GM18870 (cell line): ENCODE results near the gene CDH23.

Experiments used
- ATAC-seq: cut with Tn5 transposase; IDR thresholded peaks from one replicate; pipeline ENCODE4 v1.9.1; 2021; ENCODE audit warnings: moderate library complexity; ENCODE audit not compliant: unreplicated experiment

CDH23 gene

GRCh38 chr10:71463111-71463510 is 66.4 kb downstream of the CDH23 start:
- ATAC-seq = no peak

DNA sequence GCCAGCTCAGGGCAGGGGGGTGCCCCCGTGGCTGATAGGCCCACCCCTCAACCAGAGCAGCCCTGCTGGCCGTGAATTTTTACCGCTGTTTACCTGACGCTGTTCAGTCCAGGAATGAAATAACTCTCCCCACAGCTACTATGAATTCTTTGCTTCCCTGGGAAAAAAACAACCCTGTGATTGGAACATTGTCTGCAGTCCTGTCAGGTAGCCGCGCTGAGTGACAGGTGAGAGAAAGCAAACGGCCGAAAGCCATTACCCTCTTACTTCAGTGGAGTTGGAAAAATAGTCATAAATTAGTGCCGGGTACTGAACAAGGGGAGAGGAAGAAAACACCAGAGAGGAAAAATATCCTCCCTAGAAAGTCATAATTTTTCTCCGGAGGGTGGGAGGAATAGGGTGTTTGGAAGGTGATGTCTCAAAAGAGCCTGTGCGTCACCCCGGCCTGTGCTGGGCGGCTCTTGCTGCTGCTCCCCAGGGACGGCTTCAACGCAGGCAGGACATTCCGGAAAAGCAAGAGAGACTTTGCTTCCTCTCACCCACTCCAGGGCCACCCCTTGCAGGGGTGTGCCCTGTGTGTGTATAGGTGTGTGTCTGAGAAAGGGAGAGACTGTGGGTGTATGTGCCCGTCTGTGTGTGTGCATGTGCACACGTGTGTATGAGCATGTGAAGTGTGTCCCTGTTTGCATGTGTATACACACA is 69.0 kb downstream of the CDH23 start:
- no peak for ATAC-seq

- ATAC-seq = no peak
These were observed 69.6 kb downstream of the CDH23 start for GRCh38 chr10:71466330-71466729.

GRCh38 chr10:71467161-71467560 is 70.4 kb downstream of the CDH23 start:
- ATAC-seq = no peak

DNA sequence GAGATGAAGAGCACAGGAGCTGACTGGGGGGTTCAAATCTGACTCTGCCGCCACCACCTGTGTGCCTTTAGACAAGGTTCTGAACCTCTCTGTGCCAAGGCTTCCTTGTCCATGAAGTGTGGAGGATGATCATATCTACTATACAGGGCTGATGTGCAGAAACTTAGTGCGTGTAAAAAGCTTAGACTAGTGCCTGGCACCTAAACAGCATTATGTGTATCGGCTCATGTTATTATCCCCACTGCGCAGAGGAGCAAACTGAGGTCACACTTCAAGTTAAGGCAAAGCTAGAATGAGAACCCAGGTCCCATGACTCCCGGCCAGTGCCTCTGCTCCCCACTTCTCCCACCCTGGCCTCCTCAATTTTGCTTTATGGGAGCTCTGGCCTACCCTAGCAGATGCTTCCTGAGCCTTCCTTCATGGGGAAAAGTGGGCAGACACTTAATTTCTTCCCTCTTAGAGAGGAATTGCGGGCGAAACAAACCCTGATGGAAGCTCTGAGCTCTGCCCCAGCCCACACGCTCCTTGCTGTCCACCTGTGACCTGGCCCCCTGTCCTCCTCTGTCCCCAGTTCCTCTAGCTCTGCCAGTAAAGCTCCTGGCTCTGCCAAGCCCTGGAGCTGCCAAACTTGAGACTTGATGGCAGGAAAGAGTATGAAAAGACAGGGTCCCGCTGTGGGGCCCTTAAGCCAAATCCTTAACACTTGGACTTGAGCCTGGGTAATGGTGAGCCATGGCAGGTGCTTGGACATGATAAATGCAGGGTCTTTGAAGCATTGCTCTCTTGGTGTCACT is 71.0 kb downstream of the CDH23 start:
- no peak for ATAC-seq

- no peak for ATAC-seq
These were observed 71.8 kb downstream of the CDH23 start for GRCh38 chr10:71468363-71469094.

- ATAC-seq = no peak
These were observed 74.3 kb downstream of the CDH23 start for GRCh38 chr10:71471006-71471405.

GRCh38 chr10:71471957-71472365 is 75.2 kb downstream of the CDH23 start:
- no peak for ATAC-seq

DNA sequence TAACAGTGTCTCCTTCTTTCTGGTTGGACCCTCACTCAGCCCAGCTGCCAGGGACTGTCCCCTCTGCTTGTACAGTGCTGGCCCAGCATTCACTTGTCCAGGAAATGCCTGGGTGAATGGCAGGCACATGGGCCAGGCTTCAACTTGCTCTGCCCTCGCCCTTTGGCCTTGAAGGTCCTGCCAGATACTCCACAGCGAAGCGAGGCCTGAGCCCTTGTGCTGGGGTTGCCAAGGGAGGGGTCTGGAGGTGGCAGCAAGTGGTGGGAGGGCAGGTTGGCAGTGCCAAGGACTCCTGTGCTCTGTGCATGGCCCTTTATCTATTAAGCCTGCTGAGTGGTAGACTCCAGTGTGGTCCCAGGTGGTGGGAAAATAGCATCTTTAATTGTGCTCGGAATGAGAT is 75.7 kb downstream of the CDH23 start:
- ATAC-seq = no peak

GRCh38 chr10:71472912-71473311 is 76.2 kb downstream of the CDH23 start:
- no peak for ATAC-seq

DNA sequence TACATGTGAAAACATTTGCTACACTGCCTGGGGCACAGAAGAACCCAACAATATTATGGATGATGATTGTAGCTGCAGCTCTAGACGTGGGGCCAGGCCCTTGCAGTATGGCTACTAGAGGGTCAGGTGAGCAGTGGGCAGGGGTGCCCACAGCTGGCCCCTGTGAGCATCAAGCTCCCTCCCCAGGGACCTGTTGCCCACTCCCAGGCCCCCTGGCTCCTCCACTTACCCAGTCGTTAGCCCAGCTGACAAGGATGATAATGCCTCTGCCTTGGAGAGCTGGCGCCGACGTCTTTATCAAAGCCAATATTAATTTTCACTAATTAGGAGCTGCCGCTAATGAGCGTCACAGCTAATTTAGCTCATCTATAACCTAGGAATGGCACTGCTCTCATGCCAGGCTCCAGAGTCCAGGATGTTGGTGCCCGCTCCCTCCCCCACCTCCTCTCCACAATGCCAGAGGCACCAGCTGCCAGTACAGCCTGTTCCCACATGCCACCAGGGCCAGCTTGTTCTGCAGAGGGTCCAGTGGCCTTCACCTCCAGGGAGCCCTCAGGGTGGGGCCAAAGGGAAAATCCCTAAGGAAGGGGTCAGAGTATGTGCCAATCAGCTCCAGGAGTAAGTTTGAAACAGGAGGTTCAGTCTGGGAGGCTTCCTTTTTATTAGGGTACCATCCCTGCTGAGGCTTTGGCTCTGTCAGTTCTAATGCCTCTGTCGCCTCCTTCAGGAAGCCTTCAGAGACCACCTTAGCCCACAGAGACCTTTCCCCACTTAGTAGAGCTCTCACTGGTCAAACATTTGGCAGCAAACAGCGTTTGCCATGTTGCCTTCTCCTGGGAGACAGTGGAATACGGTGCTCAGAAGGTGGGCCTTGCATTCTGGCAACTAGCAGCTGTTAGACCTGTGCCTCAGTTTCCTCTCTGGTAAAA is 77.2 kb downstream of the CDH23 start:
- ATAC-seq = no peak

DNA sequence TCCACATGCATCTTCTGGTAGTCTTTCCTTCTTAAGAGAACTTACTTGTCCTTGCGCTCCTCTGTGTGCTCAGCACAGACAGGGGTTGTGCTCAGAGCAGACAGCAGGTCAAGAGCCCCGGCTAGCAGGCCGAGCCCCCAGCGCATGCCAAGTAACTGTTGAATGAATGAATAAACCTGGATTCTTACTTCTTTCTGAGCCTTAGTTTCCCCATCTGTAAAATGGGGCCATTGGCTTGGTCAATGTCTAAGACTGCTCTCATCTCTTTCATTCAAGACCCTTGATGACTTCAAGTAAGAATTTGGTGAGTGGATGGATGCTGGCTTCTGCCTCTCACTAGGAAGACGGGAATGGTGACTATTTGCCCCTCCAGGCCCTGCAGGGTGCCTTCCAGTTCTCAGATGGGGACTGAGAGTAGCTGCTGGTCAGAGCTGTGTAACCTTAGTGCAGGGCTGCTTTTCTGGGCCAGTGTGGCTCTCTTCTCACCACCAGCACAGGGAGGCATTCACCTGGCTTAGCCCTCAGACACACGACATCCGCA is 78.1 kb downstream of the CDH23 start:
- no peak for ATAC-seq

DNA sequence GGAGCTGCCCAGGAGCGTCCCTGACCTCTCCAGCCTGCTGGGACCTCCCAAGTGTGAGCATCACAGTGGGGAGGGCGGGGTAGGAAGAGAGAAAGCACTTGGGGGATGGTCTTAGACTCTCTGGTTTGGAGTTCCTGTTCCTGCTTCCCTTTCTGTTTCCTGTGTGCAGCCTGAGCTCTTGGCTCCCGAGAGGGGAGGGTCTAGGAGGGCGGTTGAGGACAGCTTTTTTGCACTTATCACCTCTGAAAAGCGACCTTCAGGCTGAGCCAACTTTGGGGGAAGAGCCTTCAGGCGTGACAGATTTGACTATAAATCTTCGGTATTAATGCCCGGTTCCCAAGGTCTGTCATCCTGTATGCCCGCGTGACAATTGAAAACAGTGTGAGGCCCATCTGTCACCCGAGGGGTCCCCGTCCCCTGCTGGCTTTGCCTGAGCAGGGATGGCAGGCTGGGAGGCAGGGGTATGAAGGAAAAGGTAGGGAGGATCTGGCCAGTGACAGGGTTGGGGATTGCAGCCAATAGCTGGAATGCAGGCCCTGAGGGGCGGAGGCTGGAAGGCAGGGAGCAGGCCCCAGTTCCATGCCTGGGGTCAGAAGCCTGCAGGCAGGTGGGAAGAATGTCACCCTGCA is 78.6 kb downstream of the CDH23 start:
- no peak for ATAC-seq

- no peak for ATAC-seq
These were observed 79.7 kb downstream of the CDH23 start for GRCh38 chr10:71476228-71477011.

GRCh38 chr10:71478173-71478572 is 81.5 kb downstream of the CDH23 start:
- no peak for ATAC-seq

GRCh38 chr10:71478813-71479365 is 82.2 kb downstream of the CDH23 start:
- ATAC-seq = no peak

DNA sequence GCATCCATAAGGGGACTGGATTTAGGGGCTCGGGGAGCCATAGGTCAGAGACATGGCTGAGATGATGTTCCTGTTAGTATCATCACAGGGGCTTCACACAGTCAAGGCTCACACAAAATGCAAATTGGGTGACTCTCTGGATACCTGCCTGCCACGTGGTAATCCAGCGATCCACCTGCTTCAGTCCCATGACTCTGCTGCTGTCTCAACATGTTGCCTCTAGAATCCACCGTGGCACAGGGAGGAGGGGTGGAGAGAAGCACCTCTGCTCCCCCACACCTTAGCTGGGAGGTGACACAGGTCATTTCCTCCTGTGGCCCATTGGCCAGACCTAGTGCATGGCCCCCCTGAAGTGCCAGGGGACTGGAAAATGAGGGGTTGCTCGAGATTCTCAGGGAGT is 83.1 kb downstream of the CDH23 start:
- no peak for ATAC-seq

DNA sequence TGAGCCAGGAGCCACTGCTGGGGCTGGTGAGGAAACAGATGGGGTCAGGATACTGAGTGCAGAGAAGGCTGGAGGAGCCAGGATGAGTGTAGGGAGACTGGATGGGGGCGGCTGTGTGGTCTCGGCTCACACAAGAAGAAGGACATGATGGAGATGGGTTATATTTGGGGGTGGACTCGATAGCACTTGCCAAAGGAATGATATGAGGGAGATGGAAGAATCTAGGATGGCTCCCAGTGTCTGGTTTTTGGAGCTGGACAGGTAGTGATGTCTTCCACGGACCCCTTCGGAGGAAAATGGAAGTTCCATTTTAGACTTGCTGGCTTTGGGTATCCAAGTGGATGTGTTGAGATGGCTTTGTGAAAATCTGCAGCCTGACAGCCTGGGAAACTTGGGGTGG is 83.9 kb downstream of the CDH23 start:
- no peak for ATAC-seq
